Measurements from ENCODE around the gene RREB1.

The RREB1 gene

DNA sequence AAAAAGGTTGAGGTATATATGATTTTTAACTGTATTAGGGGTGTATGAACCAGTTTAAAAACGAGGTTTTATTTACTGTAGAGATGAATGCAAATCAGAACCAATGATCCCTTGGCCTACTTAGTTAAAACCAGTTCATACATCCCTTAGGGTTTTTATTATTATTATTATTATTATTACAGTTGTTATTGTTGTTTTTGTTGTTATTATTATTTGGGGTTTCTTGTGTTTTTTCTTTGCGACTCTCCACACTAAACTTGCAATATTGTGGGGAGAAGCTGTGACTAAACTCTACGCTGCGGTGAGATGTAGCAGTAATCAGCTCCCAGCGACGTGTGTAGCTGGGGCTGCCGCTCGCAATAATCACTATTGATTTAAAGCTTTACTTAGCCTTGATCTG, 143.1 kb downstream of the RREB1 start:
- Histone ChIP-seq H3F3A (ENCODE audit: control insufficient read depth, insufficient read depth) (no peaks in the 10 kb centered on the region), H3K36me3 (ENCODE audit: control insufficient read depth, low read length) (peaks cover 6% of the 10 kb centered on the region; the same call in 1 of the 2 replicates), H3K79me2 (ENCODE audit: control insufficient read depth, low read length) (no peaks in the 10 kb centered on the region), H3K27me3 (ENCODE audit: control insufficient read depth, low read length) (no peaks in the 10 kb centered on the region), H3K27ac (ENCODE audit: low read depth, low read length) (no peak overlapping the region), H3K4me2 (ENCODE audit: low read length) (no peak overlapping the region), H3K9me3 (ENCODE audit: control insufficient read depth, insufficient read depth, low read length) (no peaks in the 10 kb centered on the region), H3K4me3 (ENCODE audit: low read length) (no peak overlapping the region), H4K20me1 (ENCODE audit: control insufficient read depth, insufficient read depth, low read depth, low read length) (no peaks in the 10 kb centered on the region), H3K4me1 (ENCODE audit: control insufficient read depth, low read length) (peaks cover 9% of the 10 kb centered on the region), H3K9me2 (replicated peaks; ENCODE audit: control insufficient read depth, low read length) (no peaks in the 10 kb centered on the region)
- TF ChIP-seq, protein P1, sequence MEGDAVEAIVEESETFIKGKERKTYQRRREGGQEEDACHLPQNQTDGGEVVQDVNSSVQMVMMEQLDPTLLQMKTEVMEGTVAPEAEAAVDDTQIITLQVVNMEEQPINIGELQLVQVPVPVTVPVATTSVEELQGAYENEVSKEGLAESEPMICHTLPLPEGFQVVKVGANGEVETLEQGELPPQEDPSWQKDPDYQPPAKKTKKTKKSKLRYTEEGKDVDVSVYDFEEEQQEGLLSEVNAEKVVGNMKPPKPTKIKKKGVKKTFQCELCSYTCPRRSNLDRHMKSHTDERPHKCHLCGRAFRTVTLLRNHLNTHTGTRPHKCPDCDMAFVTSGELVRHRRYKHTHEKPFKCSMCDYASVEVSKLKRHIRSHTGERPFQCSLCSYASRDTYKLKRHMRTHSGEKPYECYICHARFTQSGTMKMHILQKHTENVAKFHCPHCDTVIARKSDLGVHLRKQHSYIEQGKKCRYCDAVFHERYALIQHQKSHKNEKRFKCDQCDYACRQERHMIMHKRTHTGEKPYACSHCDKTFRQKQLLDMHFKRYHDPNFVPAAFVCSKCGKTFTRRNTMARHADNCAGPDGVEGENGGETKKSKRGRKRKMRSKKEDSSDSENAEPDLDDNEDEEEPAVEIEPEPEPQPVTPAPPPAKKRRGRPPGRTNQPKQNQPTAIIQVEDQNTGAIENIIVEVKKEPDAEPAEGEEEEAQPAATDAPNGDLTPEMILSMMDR (IDR thresholded peaks at IDR 0.05; ENCODE audit: low read depth, low read length, poor library complexity, severe bottlenecking): no peak
- no peak for TF ChIP-seq EZH2phosphoT487 (IDR thresholded peaks at IDR 0.05; ENCODE audit: borderline replicate concordance, low read length)

DNA sequence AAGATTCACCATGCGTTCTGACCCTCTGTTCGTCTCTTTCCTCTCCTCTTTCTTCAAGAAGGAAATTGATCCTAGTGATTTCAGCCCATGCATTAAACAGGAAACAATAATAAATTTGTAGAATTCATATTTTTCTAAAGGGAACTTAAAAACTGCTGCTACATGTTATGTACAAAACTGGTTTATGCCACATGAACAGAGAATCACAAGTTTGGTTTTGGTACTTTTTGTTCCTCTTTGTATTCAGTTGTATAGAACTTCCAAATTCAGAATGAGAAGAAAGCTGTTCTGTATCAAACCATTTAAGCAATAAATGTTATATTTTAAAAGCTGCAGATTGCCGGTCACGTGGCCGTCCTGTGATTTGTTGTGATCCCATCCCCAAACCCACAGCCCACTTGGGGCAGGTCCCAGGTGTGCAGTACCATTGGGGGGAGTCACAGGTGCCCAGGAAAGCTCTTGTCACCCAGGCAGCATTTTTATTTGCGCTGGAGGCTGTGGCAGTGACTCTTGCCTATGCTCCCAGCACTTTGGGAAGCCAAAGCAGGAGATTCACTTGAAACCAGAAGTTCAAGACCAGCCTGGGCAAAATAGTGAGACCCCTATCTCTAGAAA, 144.0 kb downstream of the RREB1 start:
- Histone ChIP-seq H3K27ac (ENCODE audit: low read depth, low read length) (no peak overlapping the region), H3K79me2 (ENCODE audit: control insufficient read depth, low read length) (no peaks in the 10 kb centered on the region), H3F3A (ENCODE audit: control insufficient read depth, insufficient read depth) (no peaks in the 10 kb centered on the region), H4K20me1 (ENCODE audit: control insufficient read depth, insufficient read depth, low read depth, low read length) (no peaks in the 10 kb centered on the region), H3K4me3 (ENCODE audit: low read length) (no peak overlapping the region), H3K4me1 (ENCODE audit: control insufficient read depth, low read length) (peaks cover 9% of the 10 kb centered on the region), H3K4me2 (ENCODE audit: low read length) (no peak overlapping the region), H3K9me3 (ENCODE audit: control insufficient read depth, insufficient read depth, low read length) (no peaks in the 10 kb centered on the region), H3K27me3 (ENCODE audit: control insufficient read depth, low read length) (no peaks in the 10 kb centered on the region), H3K36me3 (ENCODE audit: control insufficient read depth, low read length) (peaks cover 6% of the 10 kb centered on the region; the same call in 1 of the 2 replicates), H3K9me2 (replicated peaks; ENCODE audit: control insufficient read depth, low read length) (no peaks in the 10 kb centered on the region)
- TF ChIP-seq EZH2phosphoT487 (IDR thresholded peaks at IDR 0.05; ENCODE audit: borderline replicate concordance, low read length): no peak
- TF ChIP-seq, protein P1 (IDR thresholded peaks at IDR 0.05; ENCODE audit: low read depth, low read length, poor library complexity, severe bottlenecking): no peak

DNA sequence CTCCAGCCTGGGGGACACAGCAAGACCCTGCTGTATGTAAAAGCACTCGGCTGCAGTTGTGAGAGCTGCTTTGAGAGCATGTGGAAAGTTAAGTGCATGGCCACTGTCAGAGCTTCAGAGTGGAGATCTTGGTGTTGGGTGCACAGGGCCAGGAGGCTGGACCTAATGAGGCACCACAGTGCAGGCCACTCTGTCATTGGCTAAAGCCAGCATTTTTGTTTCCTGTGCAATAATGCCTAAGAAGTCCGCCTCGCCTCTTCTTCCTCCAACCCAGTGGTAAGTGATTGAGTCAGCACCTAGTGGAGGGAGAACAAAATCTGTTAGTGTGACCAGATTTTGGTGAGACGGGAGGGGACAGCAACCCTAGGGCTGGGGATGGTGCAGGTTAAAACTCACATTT, 144.6 kb downstream of the RREB1 start:
- Histone ChIP-seq H3K27ac (ENCODE audit: low read depth, low read length) (no peak overlapping the region), H3K4me2 (ENCODE audit: low read length) (no peak overlapping the region)

More for the DNA sequence above, 144.6 kb downstream of the RREB1 start:
- H3K4me3 ChIP-seq (ENCODE audit: low read length): no peak overlapping the region
- H3F3A ChIP-seq (ENCODE audit: control insufficient read depth, insufficient read depth): no peaks in the 10 kb centered on the region
- no peaks in the 10 kb centered on the region for H4K20me1 ChIP-seq (ENCODE audit: control insufficient read depth, insufficient read depth, low read depth, low read length)
- H3K36me3 ChIP-seq (ENCODE audit: control insufficient read depth, low read length): peaks cover 6% of the 10 kb centered on the region; the same call in 1 of the 2 replicates
- H3K79me2 ChIP-seq (ENCODE audit: control insufficient read depth, low read length): no peaks in the 10 kb centered on the region
- no peaks in the 10 kb centered on the region for H3K27me3 ChIP-seq (ENCODE audit: control insufficient read depth, low read length)
- TF ChIP-seq, protein P1 (IDR thresholded peaks at IDR 0.05; ENCODE audit: low read depth, low read length, poor library complexity, severe bottlenecking): no peak
- no peak for TF ChIP-seq EZH2phosphoT487 (IDR thresholded peaks at IDR 0.05; ENCODE audit: borderline replicate concordance, low read length)
- peaks cover 9% of the 10 kb centered on the region for H3K4me1 ChIP-seq (ENCODE audit: control insufficient read depth, low read length)
- no peaks in the 10 kb centered on the region for H3K9me2 ChIP-seq (replicated peaks; ENCODE audit: control insufficient read depth, low read length)
- no peaks in the 10 kb centered on the region for H3K9me3 ChIP-seq (ENCODE audit: control insufficient read depth, insufficient read depth, low read length)
